Activated CD8-positive, alpha-beta memory T cell treated with anti-CD3 and anti-CD28 coated beads for 48 hours (primary cell): ENCODE data around the gene MYO1D.

Experiments
- DNase-seq, 3 experiments: peaks; one replicate each; pipeline ENCODE4 v3.0.0-alpha.2; 2020; ENCODE audit warnings: low read depth in 2 of 3, low spot score in 2 of 3

Gene MYO1D

GRCh38 chr17:32784113-32784512 is 92.8 kb downstream of the MYO1D start:
- no peak for DNase-seq

- DNase-seq, result no peak
Observed at GRCh38 chr17:32783602-32784001, 93.3 kb downstream of the MYO1D start.

- DNase-seq, result no peak
Observed at GRCh38 chr17:32780721-32781120, 96.2 kb downstream of the MYO1D start.

GRCh38 chr17:32777922-32778321 is 99.0 kb downstream of the MYO1D start:
- no peak for DNase-seq

GRCh38 chr17:32777436-32777835 is 99.5 kb downstream of the MYO1D start:
- DNase-seq, result no peak

GRCh38 chr17:32774695-32775084 is 102.2 kb downstream of the MYO1D start:
- no peak for DNase-seq

GRCh38 chr17:32773856-32774694 is 102.8 kb downstream of the MYO1D start:
- DNase-seq, result no peak

- DNase-seq, result no peak
Observed at GRCh38 chr17:32772453-32773025, 104.4 kb downstream of the MYO1D start.

- DNase-seq, result no peak
Observed at GRCh38 chr17:32771396-32771795, 105.5 kb downstream of the MYO1D start.

GRCh38 chr17:32769846-32770245 is 107.1 kb downstream of the MYO1D start:
- no peak for DNase-seq

GRCh38 chr17:32763855-32764439 is 113.0 kb downstream of the MYO1D start:
- DNase-seq, result no peak

GRCh38 chr17:32759476-32759875 is 117.4 kb downstream of the MYO1D start:
- no peak for DNase-seq

- DNase-seq, result no peak
Observed at GRCh38 chr17:32757963-32758362, 119.0 kb downstream of the MYO1D start.

- no peak for DNase-seq
Observed at GRCh38 chr17:32756696-32757095, 120.2 kb downstream of the MYO1D start.

GRCh38 chr17:32755045-32755805 is 121.7 kb downstream of the MYO1D start:
- no peak for DNase-seq

- no peak for DNase-seq
Observed at GRCh38 chr17:32752934-32753333, 124.0 kb downstream of the MYO1D start.

GRCh38 chr17:32747856-32748255 is 129.1 kb downstream of the MYO1D start:
- no peak for DNase-seq

GRCh38 chr17:32746698-32747097 is 130.2 kb downstream of the MYO1D start:
- no peak for DNase-seq

- no peak for DNase-seq
Observed at GRCh38 chr17:32746280-32746679, 130.6 kb downstream of the MYO1D start.

GRCh38 chr17:32742681-32743538 is 134.0 kb downstream of the MYO1D start:
- no peak for DNase-seq

- no peak for DNase-seq
Observed at GRCh38 chr17:32741381-32741780, 135.5 kb downstream of the MYO1D start.
